H1 (cell line): ENCODE measurements around the gene CCDC71. TPM values are rescaled to one million over a fixed set of nuclear protein-coding genes. Genes with fewer than 3 reads are reported as not detected.

Experiments used
- CTCF ChIA-PET: fragments of 300-600 bp; sonication (Branson Sonifier 250); formaldehyde crosslinking; loops from one replicate; lab custom pipeline; 2021; ENCODE audit not compliant: partially characterized antibody; lab: Charles Lee
- POLR2A ChIA-PET: fragments of 300-600 bp; sonication (Branson Sonifier 250); formaldehyde crosslinking; loops from one replicate; lab custom pipeline; 2021; ENCODE audit warnings: inconsistent platforms; ENCODE audit not compliant: partially characterized antibody; lab: Charles Lee
- DNase-seq, 2 experiments: peaks; one replicate each; pipeline versions ENCODE4 v3.0.0 to v3.0.0-alpha.2; 2010 to 2022; ENCODE audit warnings: low spot score in 2 of 2, low read depth in 1 of 2, mixed read lengths in 1 of 2
- FAIRE-seq: peaks from 2 replicates; lab custom pipeline; 2011; peaks lifted over from hg19 to GRCh38; lab: Jason Lieb, UNC
- H2AFZ ChIP-seq: 2 replicates; pipeline ENCODE4 v1.8.1; 2012; ENCODE audit warnings: low read length, inconsistent platforms
- H2AK5ac ChIP-seq: 2 replicates; pipeline ENCODE4 v1.6.1; 2013; ENCODE audit warnings: low read depth, low read length
- H2BK120ac ChIP-seq: replicated peaks from 2 replicates; pipeline ENCODE3; 2013; ENCODE audit warnings: low read depth, low read length, inconsistent platforms
- H2BK12ac ChIP-seq: 2 replicates; pipeline ENCODE4 v1.6.1; 2013; ENCODE audit warnings: low read depth, low read length
- H2BK15ac ChIP-seq: 2 replicates; pipeline ENCODE4 v1.6.1; 2013; ENCODE audit warnings: low read length
- H2BK20ac ChIP-seq: 2 replicates; pipeline ENCODE4 v1.6.1; 2013; ENCODE audit warnings: low read length
- H2BK5ac ChIP-seq: 2 replicates; pipeline ENCODE4 v1.6.1; 2013; ENCODE audit warnings: low read depth, low read length
- H3K14ac ChIP-seq: 2 replicates; pipeline ENCODE4 v1.6.1; 2013; ENCODE audit warnings: inconsistent platforms; ENCODE audit not compliant: insufficient read length
- H3K18ac ChIP-seq: 2 replicates; pipeline ENCODE4 v1.6.1; 2013; ENCODE audit warnings: low read length; ENCODE audit errors: extremely low read depth
- H3K23ac ChIP-seq: 2 replicates; pipeline ENCODE4 v1.6.1; 2013; ENCODE audit warnings: inconsistent platforms; ENCODE audit not compliant: insufficient read length
- H3K23me2 ChIP-seq: 2 replicates; pipeline ENCODE4 v1.6.1; 2013; ENCODE audit warnings: low read depth, low read length
- H3K27ac ChIP-seq: 2 replicates; pipeline ENCODE4 v1.6.1; 2011; ENCODE audit warnings: low read depth, low read length, inconsistent platforms
- H3K27me3 ChIP-seq, 4 experiments: replicated peaks in 1 of 4; 1 replicate in 1 of 4; 2 replicates in 3 of 4; pipeline versions ENCODE4 v1.6.1 to v1.8.1; 2011 to 2013; ENCODE audit warnings: low read length in 3 of 4, mild to moderate bottlenecking in 3 of 4, inconsistent platforms in 2 of 4, mixed read lengths in 2 of 4, moderate library complexity in 1 of 4; ENCODE audit not compliant: control insufficient read depth in 3 of 4, insufficient read depth in 3 of 4; ENCODE audit errors: extremely low read depth in 1 of 4
- H3K36me3 ChIP-seq, 4 experiments: 2 replicates each; pipeline versions ENCODE4 v1.6.1 to v1.8.1; 2011 to 2013; ENCODE audit warnings: mild to moderate bottlenecking in 4 of 4, low read length in 3 of 4, moderate library complexity in 2 of 4, control low read depth in 1 of 4, inconsistent platforms in 1 of 4; ENCODE audit not compliant: insufficient read depth in 4 of 4, control insufficient read depth in 2 of 4
- H3K4ac ChIP-seq: replicated peaks from 2 replicates; pipeline ENCODE3; 2013; ENCODE audit warnings: low read length, low read depth, mixed read lengths, inconsistent platforms; ENCODE audit not compliant: insufficient read length
- H3K4me1 ChIP-seq, 4 experiments: replicated peaks in 1 of 4; 1 replicate in 1 of 4; 2 replicates in 3 of 4; pipeline versions ENCODE4 v1.6.1 to v1.8.1; 2011 to 2013; ENCODE audit warnings: low read length in 3 of 4, inconsistent platforms in 2 of 4, mixed read lengths in 1 of 4; ENCODE audit not compliant: insufficient read depth in 4 of 4, control insufficient read depth in 3 of 4
- H3K4me2 ChIP-seq, 2 experiments: 2 replicates each; pipeline versions ENCODE4 v1.6.1 to v1.8.1; 2011 to 2013; ENCODE audit warnings: low read depth in 2 of 2, low read length in 2 of 2, control low read depth in 1 of 2, inconsistent platforms in 1 of 2, mild to moderate bottlenecking in 1 of 2; ENCODE audit not compliant: insufficient read depth in 1 of 2
- H3K4me3 ChIP-seq, 4 experiments: fragments of 200-600, 300-600 bp in 1 of 4; sonication (generic), shearing (Covaris generic), sonication (Bioruptor Twin) in 1 of 4; 2 replicates each; pipeline versions ENCODE4 v1.5.1 to v1.8.1; 2011 to 2016; ENCODE audit warnings: low read length in 4 of 4, low read depth in 3 of 4, control low read depth in 2 of 4, inconsistent platforms in 2 of 4, mild to moderate bottlenecking in 2 of 4, mixed read lengths in 1 of 4, moderate library complexity in 1 of 4; ENCODE audit not compliant: insufficient read depth in 2 of 4; ENCODE audit errors: extremely low read depth in 1 of 4
- H3K56ac ChIP-seq: replicated peaks from 2 replicates; pipeline ENCODE3; 2013; ENCODE audit warnings: low read depth, mild to moderate bottlenecking, mixed read lengths, low read length, inconsistent platforms; ENCODE audit not compliant: insufficient read length
- H3K79me1 ChIP-seq: 2 replicates; pipeline ENCODE4 v1.6.1; 2013; ENCODE audit warnings: low read depth, low read length, control low read depth
- H3K79me2 ChIP-seq, 2 experiments: 2 replicates each; pipeline versions ENCODE4 v1.6.1 to v1.8.1; 2012 to 2013; ENCODE audit warnings: low read length in 2 of 2, mild to moderate bottlenecking in 2 of 2, inconsistent platforms in 1 of 2; ENCODE audit not compliant: insufficient read depth in 2 of 2, control insufficient read depth in 1 of 2
- H3K9ac ChIP-seq, 4 experiments: replicated peaks in 1 of 4; 1 replicate in 1 of 4; 2 replicates in 3 of 4; pipeline versions ENCODE4 v1.6.1 to v1.8.1; 2011 to 2013; ENCODE audit warnings: low read depth in 3 of 4, low read length in 3 of 4, control low read depth in 2 of 4, mild to moderate bottlenecking in 2 of 4, moderate library complexity in 2 of 4, inconsistent platforms in 1 of 4; ENCODE audit errors: extremely low read depth in 1 of 4
- H3K9me3 ChIP-seq, 2 experiments: 2 replicates each; pipeline versions ENCODE4 v1.6.1 to v1.8.1; 2012 to 2013; ENCODE audit warnings: mild to moderate bottlenecking in 2 of 2, moderate library complexity in 2 of 2, control low read depth in 1 of 2, inconsistent platforms in 1 of 2, low read depth in 1 of 2, low read length in 1 of 2, mixed read lengths in 1 of 2; ENCODE audit not compliant: insufficient read depth in 2 of 2
- H4K20me1 ChIP-seq, 2 experiments: replicated peaks in 1 of 2; 2 replicates each; pipeline versions ENCODE3 to v1.8.1; 2011 to 2013; ENCODE audit warnings: inconsistent platforms in 2 of 2, low read length in 2 of 2, mild to moderate bottlenecking in 1 of 2; ENCODE audit not compliant: insufficient read depth in 2 of 2, control insufficient read depth in 1 of 2
- H4K5ac ChIP-seq: 2 replicates; pipeline ENCODE4 v1.6.1; 2013; ENCODE audit warnings: low read length, low read depth, mixed read lengths, inconsistent platforms; ENCODE audit not compliant: insufficient read length
- H4K8ac ChIP-seq: 2 replicates; pipeline ENCODE4 v1.8.0; 2013; ENCODE audit warnings: mild to moderate bottlenecking, moderate library complexity, low read length, inconsistent platforms; ENCODE audit not compliant: insufficient read depth; ENCODE audit errors: extremely low read depth
- H4K91ac ChIP-seq: replicated peaks from 2 replicates; pipeline ENCODE3; 2013; ENCODE audit warnings: low read length, mixed read lengths, inconsistent platforms; ENCODE audit not compliant: insufficient read length
- HDAC2 ChIP-seq, 2 experiments: fragments of 300-600 bp in 1 of 2; sonication (generic) in 1 of 2; IDR thresholded peaks; 2 replicates each; pipeline ENCODE4 v1.6.1; 2011 to 2012; ENCODE audit warnings: low read depth in 2 of 2, low read length in 2 of 2, mild to moderate bottlenecking in 2 of 2, moderate library complexity in 2 of 2, borderline replicate concordance in 1 of 2, inconsistent platforms in 1 of 2
- SP2 ChIP-seq: IDR thresholded peaks from 2 replicates; pipeline ENCODE4 v1.6.1; 2012; ENCODE audit warnings: mild to moderate bottlenecking, low read length, inconsistent platforms
- WGBS, 2 experiments: shearing (Covaris generic) in 1 of 2; methylation state at CpG; one replicate each; pipeline versions ENCODE4 v1.1.6 to v1.1.7; 2013 to 2015; ENCODE audit warnings: low lambda C conversion rate in 2 of 2, mixed read lengths in 2 of 2, inconsistent platforms in 1 of 2, low coverage in 1 of 2, missing lambda C conversion rate in 1 of 2; ENCODE audit not compliant: insufficient replicate concordance in 2 of 2, insufficient coverage in 1 of 2, insufficient read length in 1 of 2; ENCODE audit errors: extremely low coverage in 1 of 2, missing lambda C conversion rate in 1 of 2; 5-methylcytosine and 5-hydroxymethylcytosine counted together
- long read RNA-seq, 2 experiments: library from RNA in 1 of 2; library from capped mRNA in 1 of 2; stranded (forward); transcript quantifications; one replicate each; pipeline ENCODE4 v2.0.0, GENCODE V29; 2021; ENCODE audit warnings: inconsistent platforms in 1 of 2
- polyA minus RNA-seq, 3 experiments: library from RNA; depleted of rRNA, polyadenylated mRNA; stranded (reverse); fragments of >200 nt; gene quantifications; 1 replicate in 2 of 3; 2 replicates in 1 of 3; pipeline ENCODE4 v1.2.3, GENCODE V29; 2011
- polyA plus RNA-seq, 7 experiments: library from polyadenylated mRNA; depleted of rRNA in 3 of 7; stranded (reverse) in 5 of 7; unstranded in 2 of 7; fragments of >200 nt in 5 of 7; fragments of 200-250 nt in 2 of 7; gene quantifications; 1 replicate in 5 of 7; 2 replicates in 1 of 7; 4 replicates in 1 of 7; pipeline versions ENCODE4 v1.2.1 to v1.2.3, GENCODE V29; 2011 to 2013; ENCODE audit warnings: missing spikeins in 2 of 7, mixed read lengths in 2 of 7
- total RNA-seq: library from RNA; stranded (reverse); fragmentation: NEBNext Ultra II Directional; extraction: Animal tissue kit (Norgen Biotek cat#: 25700); gene quantifications from 2 replicates; pipeline ENCODE4 v1.2.1, GENCODE V29; 2021
- TF ChIP-seq, protein P1 (sequence below), 3 experiments: IDR thresholded peaks; 1 replicate in 2 of 3; 2 replicates in 1 of 3; pipeline versions ENCODE4 v1.5.1 to v1.6.1; 2011; ENCODE audit warnings: low read length in 3 of 3, mild to moderate bottlenecking in 3 of 3, inconsistent platforms in 2 of 3, low read depth in 1 of 3, moderate library complexity in 1 of 3; ENCODE audit not compliant: insufficient read depth in 1 of 3; ENCODE audit errors: control extremely low read depth in 1 of 3

Gene CCDC71
- 26.7 and 27.6 TPM in 2 replicates for total RNA-seq
- polyA plus RNA-seq (2011; rRNA removed) = 57.4 and 70.7 TPM in 2 replicates
- polyA plus RNA-seq (2011; cell fraction: cytosol; rRNA removed) = 56.0 TPM
- 49.3 TPM for polyA plus RNA-seq (2011; cell fraction: nucleus; rRNA removed)
- 19.0 to 33.3 TPM (median 30.0 TPM) in 4 replicates for polyA plus RNA-seq (2012, experiment 1 of 2)
- polyA plus RNA-seq (2012, experiment 2 of 2) = 30.3 TPM
- 22.3 TPM for polyA plus RNA-seq (2013, experiment 1 of 2)
- 20.5 TPM for polyA plus RNA-seq (2013, experiment 2 of 2)
- 58.9 and 67.1 TPM in 2 replicates for polyA minus RNA-seq (2011; rRNA and poly(A)+ RNA removed)
- 31.9 TPM for polyA minus RNA-seq (2011; cell fraction: cytosol; rRNA and poly(A)+ RNA removed)
- 58.1 TPM for polyA minus RNA-seq (2011; cell fraction: nucleus; rRNA and poly(A)+ RNA removed)
- long read RNA-seq, experiment 1, transcript CCDC71-201 (2 exons, 1,781 nt) = major isoform, 12 of 27 reads
- long read RNA-seq, experiment 1, partial matches to known transcripts = 0 of 27 reads
- long read RNA-seq, experiment 1, other reads (novel, unspliced or antisense) = 15 of 27 reads
- long read RNA-seq, experiment 2, partial matches to known transcripts = 0 of 1 reads
- long read RNA-seq, experiment 2, other reads (novel, unspliced or antisense) = 0 of 1 reads

DNA sequence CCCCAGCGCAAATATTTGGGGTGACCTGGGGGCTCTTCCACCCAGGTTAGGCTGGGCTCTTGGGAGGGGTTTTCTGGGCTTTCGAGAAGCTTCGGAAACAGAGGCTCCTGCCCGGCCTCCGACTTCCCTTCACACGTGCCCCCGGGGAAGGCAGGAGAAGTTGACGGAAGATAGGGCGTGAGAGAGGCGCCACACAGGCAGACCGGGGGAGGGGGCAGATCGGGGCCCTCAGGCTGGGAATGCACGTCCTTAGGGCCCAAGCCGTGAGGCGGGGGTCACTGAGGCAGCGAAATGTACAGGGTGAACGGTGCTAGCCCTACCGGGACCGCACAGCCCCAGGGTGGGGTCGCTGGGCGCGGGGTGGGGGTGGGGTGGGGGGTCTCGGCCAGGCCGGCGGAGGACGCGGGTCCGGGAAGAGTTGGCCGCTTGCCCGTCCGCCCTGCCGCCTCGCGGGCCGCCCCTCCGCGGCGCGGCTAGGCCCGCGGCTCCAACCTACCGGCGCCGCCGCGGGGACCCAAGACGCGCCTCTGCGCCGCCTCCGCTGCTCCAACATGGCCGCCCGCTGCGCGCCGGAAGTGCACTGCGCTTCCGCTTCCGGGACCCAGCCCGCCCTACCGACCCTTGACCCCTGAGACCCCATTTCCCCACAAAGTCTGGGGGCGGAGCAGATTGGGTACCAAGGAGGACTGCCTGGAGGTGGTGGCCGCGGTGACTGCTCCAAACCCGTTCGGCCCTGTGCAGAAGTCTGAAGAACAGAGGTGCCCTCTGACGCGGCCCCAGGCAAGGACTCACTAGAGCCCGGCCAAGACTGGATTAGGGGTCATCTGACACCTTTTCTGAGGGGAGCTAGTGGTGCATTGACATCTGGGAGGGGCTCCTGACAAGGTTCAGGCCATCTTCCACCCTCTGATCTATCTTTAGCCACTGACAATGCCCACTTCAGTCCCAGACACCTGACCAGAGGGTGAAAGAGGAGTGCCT is at the start of gene CCDC71:
Gene CCDC71, minus strand, starts transcription at position 561 of the 981 bp plus-strand sequence. CDS start 2,123 bp downstream, outside the sequence.
- FAIRE-seq (no peak), DNase-seq (peak; percentile 47 to 90)
- Histone ChIP-seq H3K36me3 (peaks cover 5 to 20% (median 12%) of the 10 kb centered on the region in 4 experiments), H4K91ac (peak within 1 kb of the TSS; percentile 77), H3K27me3 (peaks cover 0 to 3% (median 0%) of the 10 kb centered on the region in 4 experiments; a peak in 1 of 7 replicates), H4K20me1 (peaks cover 3 to 10% of the 10 kb centered on the region in 2 experiments), H3K9ac (peak within 1 kb of the TSS; percentile 75 to 89 (median 80)), H3K4me3 (peak within 1 kb of the TSS; percentile 86 to 100 (median 94)), H3K9me3 (no peaks in the 10 kb centered on the region), H3K14ac (no peak within 1 kb of the TSS), H4K8ac (peak within 1 kb of the TSS; percentile 94), H2BK20ac (no peak within 1 kb of the TSS), H3K23ac (no peak within 1 kb of the TSS), H3K18ac (peak within 1 kb of the TSS; percentile 57; the same call in 1 of the 2 replicates), H3K4ac (peak within 1 kb of the TSS; percentile 98), H3K4me1 (peaks cover 0 to 11% (median 4%) of the 10 kb centered on the region in 4 experiments; a peak in 6 of 7 replicates), H2BK120ac (no peak within 1 kb of the TSS), H3K27ac (peak within 1 kb of the TSS; percentile 71), H3K4me2 (peak within 1 kb of the TSS; percentile 81 to 99), H2AK5ac (0 out of 2 replicates have a peak within 1 kb of the TSS, but pooled peaks have one; percentile 58), H2AFZ (peak within 1 kb of the TSS; percentile 74; the same call in 1 of the 2 replicates), H2BK5ac (peak within 1 kb of the TSS; percentile 71), H4K5ac (peak within 1 kb of the TSS; percentile 50), H3K79me1 (peaks cover 23% of the 10 kb centered on the region), H3K79me2 (peaks cover 9 to 25% of the 10 kb centered on the region in 2 experiments; a peak in 3 of 4 replicates), H3K23me2 (peaks cover 9% of the 10 kb centered on the region), H2BK12ac (0 out of 2 replicates have a peak within 1 kb of the TSS, but pooled peaks have one; percentile 7), H3K56ac (peak within 1 kb of the TSS; percentile 10), H2BK15ac (no peak within 1 kb of the TSS)
- POLR2A ChIA-PET = interaction anchor here (0.6 to 4.3 kb wide), 6 partner anchors 10 to 72 kb away, joined by 3 to 15 read pairs (median 6); partner anchors contain the start of genes QRICH1 and USP19
- CTCF ChIA-PET = interaction anchor here (1.1 to 5.9 kb wide), 2 partner anchors 9 to 293 kb away, joined by 3 to 38 read pairs; no protein-coding TSS in a partner anchor
- 4% methylated on average over 49 of the region's 69 CpGs; no CpG with 5 or more reads in 1 of the 2 experiments for WGBS, 2 experiments
- no peak for TF ChIP-seq HDAC2 (IDR thresholded peaks at IDR 0.05; ENCODE audit: borderline replicate concordance in 1 of 2, low read depth in 2 of 2, low read length in 2 of 2)
- TF ChIP-seq SP2 = no peak
- TF ChIP-seq, protein P1, sequence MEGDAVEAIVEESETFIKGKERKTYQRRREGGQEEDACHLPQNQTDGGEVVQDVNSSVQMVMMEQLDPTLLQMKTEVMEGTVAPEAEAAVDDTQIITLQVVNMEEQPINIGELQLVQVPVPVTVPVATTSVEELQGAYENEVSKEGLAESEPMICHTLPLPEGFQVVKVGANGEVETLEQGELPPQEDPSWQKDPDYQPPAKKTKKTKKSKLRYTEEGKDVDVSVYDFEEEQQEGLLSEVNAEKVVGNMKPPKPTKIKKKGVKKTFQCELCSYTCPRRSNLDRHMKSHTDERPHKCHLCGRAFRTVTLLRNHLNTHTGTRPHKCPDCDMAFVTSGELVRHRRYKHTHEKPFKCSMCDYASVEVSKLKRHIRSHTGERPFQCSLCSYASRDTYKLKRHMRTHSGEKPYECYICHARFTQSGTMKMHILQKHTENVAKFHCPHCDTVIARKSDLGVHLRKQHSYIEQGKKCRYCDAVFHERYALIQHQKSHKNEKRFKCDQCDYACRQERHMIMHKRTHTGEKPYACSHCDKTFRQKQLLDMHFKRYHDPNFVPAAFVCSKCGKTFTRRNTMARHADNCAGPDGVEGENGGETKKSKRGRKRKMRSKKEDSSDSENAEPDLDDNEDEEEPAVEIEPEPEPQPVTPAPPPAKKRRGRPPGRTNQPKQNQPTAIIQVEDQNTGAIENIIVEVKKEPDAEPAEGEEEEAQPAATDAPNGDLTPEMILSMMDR (IDR thresholded peaks at IDR 0.05; ENCODE audit: control extremely low read depth in 1 of 3, insufficient read depth in 1 of 3, low read depth in 1 of 3, low read length in 3 of 3) = no peak
